Activated CD4-positive, alpha-beta T cell treated with anti-CD3 and anti-CD28 coated beads, Interleukin-2, amount 50 U/mL, for 48 hours (primary cell): ENCODE data around the gene SETDB1.
A peak's percentile ranks its signal among the peaks of the same experiment; 100 is the strongest.

ENCODE experiments used
- DNase-seq, 2 experiments: peaks; one replicate each; pipeline ENCODE4 v3.0.0-alpha.2; 2020

The SETDB1 gene

DNA sequence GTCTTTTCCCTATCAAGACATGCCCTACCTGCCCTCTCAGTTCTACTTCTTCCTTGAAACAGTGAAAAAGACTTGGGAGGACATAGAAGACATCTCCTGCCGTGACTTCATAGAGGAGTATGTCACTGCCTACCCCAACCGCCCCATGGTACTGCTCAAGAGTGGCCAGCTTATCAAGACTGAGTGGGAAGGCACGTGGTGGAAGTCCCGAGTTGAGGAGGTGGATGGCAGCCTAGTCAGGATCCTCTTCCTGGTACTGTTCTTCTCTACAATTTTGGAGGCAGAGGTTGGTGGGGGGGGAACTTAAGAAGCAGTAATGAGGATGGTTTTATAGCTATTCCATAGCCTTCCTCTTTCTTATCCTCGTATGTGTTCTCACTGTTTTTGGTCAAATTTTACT, 18.7 kb downstream of the SETDB1 start:
- DNase-seq, result no peak

DNA sequence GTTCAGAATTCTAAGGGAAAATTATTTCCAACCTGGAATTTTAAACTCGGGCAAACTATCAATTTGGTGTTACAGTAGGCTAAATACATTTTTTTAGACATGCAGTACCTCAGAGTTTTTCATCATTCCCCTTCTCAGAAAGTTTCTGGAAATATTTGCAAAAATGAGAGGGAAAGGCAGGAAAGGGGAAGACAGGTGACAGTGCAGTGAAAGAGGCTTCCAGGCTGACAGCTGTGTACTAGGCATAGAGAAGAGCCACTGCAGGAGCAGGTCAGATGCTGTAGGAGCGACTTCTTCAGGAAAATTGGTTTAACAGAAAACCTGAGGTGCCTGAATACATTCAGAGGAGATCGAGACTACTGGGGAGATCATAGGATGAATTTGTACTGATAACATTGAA, 28.5 kb downstream of the SETDB1 start:
- DNase-seq, result no peak

DNA sequence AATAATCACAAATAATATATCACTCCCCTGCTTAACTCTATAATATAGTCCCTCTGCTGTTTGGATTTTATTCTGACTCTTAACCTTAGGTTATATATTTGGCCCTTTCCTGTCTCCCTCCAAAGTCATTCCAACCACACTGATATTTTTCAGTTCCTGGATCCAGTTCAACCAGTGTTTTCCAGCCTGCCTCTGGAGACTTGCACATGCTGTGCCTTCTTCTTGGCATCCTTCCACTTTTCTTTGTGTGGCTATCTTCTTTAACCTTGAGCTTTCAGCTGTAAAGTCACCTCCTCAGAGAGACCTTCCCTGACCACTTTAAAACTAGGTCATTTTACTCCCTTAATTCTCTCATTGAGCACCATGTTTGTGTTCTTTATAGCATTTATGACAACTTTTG, 29.1 kb downstream of the SETDB1 start:
- DNase-seq, result no peak

DNA sequence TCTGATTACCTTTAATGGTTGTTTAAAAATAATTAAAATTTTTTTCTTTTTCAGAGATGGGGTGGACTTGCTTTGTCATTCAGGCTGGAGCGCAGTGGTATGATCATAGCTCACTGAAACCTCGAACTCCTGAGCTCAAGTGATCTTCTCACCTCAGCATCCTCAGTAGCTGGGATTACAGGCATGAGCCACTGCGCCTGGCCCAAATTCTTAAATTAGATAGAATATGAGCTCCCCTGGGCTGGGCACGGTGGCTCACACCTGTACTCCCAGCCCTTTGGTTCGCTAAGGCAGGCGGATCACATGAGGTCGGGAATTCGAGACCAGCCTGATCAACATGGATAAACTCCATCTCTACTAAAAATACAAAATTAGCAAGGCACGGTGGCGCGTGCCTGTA, 31.5 kb downstream of the SETDB1 start:
- no peak for DNase-seq

DNA sequence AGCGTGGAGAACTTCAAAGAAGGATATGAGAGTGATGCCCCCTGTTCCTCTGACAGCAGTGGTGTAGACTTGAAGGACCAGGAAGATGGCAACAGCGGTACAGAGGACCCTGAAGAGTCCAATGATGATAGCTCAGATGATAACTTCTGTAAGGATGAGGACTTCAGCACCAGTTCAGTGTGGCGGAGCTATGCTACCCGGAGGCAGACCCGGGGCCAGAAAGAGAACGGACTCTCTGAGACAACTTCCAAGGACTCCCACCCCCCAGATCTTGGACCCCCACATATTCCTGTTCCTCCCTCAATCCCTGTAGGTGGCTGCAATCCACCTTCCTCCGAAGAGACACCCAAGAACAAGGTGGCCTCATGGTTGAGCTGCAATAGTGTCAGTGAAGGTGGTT, 34.5 kb downstream of the SETDB1 start:
- no peak for DNase-seq

DNA sequence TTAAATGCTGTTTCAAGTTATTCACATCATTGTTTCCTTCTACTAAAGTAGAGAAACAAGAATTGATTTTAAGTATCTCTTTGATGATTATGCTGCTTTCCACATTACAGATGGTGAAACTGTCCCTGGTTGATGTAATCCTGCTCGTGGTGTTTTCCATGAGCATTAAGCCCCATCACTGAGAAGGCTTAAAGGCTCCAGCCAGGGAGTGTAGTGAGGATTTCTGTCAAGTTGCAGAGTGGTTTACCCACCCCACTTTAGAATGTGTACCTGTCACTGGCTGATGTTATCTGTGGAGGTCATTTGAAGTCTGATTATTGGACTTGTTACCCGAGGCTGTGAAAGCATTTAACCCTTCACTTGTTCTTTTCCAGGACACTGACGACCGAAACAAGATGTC, 35.6 kb downstream of the SETDB1 start:
- DNase-seq, result no peak

DNA sequence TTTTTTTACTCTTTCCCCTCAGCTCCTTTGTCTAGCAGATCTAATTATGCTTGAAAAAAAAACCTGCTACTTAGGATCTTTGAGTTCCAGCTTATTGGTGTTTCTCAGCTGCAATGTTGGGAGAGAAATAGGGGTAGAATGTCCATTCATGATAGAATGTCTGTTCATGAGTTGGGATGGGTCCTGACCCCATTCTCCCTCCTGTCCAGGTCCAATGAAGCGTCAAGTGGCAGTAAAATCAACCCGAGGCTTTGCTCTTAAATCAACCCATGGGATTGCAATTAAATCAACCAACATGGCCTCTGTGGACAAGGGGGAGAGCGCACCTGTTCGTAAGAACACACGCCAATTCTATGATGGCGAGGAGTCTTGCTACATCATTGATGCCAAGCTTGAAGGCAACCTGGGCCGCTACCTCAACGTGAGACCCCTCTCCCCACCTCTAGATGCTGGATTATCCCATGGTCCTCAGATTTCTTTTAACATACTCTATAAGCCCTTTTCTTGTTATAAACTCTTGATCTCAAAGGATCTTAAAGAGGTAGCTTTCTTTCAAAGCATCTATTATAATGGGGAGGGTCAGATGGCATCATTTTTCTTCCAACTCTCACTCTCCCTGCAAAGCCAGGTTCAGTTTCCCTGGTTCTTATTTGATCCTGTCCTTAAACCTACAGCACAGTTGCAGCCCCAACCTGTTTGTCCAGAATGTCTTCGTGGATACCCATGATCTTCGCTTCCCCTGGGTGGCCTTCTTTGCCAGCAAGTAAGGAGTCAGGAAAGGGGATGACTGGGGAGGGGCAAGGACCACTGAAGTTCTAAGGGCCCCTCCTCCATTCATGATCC, 37.4 kb downstream of the SETDB1 start:
- no peak for DNase-seq

DNA sequence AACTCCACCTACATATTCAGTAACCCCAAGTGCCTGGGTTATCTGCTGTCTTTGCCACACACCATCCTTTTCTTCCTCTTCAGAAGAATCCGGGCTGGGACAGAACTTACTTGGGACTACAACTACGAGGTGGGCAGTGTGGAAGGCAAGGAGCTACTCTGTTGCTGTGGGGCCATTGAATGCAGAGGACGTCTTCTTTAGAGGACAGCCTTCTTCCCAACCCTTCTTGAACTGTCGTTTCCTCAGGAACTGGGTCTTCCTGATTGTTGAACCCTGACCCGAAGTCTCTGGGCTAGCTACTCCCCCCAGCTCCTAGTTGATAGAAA, 38.0 kb downstream of the SETDB1 start:
- DNase-seq, result no peak

DNA sequence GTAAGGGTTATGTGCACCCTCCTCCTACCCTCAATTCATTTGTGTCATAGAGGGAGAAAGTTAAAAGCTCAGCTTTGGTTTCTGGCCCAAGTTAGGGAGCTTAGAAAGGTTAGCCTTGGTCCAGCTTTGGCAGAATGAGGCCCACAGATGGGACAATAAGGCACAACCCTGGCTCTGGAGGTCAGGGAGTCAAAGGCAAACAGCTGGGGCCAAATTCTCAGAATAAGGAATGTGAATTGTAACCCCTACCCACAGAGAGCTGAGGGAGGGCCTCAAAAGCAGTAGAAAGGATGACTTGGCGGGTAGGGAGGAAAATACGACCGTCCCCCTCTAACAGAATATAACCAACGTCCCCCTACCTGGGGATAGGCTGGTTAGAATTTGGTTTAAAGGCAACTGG, 39.4 kb downstream of the SETDB1 start:
- no peak for DNase-seq

DNA sequence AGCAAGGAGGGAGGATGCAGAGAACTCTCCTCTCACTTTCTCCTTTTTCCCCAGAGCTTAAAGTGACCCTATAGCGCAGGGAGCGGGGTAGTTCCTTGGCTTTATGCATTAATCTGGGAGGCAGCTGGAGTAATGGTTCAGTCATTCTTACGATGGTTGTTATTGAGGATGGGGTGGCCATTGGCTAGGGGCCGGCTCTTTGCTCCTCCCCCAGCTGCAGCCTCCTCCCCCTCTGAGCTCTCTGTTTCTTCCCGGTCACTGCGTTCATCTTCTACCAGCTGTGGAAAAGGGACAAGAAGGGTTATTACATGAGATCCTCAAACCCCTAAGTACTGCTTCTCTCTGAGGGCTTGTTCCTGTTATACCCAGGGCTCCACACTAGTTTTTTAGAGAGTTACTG, 39.8 kb downstream of the SETDB1 start:
- no peak for DNase-seq

DNA sequence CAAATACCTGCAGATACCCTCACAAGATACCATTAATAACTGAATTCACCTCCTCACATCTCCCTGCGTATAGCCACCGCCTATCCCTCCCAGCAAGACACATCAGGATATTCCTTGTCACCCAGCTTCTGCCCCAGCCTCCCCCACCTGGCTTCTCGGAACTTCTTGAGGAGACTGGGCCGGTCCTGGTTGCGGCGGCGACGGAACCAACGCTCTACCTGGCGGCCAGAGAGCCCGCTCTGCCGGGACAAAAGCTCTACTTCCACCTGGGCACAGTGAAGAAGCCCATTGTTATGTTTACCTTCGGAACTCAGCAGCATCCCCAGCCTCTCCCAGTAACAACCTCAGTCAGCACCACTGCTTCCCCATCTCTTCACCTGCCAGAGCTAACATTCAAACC, 41.8 kb downstream of the SETDB1 start:
- DNase-seq, result no peak

DNA sequence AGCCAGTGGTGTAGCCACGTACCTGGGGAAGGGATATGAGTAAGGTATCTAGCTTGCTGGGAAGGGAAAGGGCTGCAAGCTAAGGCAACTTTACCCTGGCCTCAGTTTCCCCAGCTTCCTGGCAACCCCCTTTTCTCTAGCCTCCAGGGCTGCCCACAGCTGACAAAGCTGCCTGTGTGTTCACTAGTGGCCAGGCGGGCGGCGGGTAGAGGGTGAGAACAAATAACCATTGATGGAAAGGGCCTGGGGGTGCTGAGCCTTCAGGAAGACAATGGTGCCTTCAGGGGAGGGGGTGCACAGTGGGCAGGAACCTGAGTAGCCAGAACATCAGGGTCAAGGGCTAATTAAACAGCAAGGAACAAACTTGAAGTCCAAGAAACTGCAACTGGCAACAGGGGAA, 42.3 kb downstream of the SETDB1 start:
- DNase-seq, result no peak

DNA sequence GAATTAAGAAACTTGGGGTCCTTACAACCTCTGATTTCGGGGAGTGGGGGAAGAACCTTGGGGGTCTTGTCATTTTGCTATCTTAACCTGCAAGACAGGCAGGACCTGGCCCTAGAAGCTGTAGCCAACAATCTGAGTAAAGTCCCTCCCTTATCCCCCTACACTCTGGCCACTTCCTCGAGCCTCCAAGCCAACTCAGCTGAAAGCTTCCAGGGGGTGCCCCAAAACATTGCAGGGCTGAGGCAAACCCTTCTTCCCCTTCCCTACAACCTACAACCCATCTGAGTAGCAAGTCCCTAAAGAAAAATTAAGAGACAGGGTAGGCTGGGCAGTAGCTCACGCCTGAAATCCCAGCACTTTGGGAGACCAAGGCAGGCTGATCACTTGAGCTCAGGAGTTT, 43.5 kb downstream of the SETDB1 start:
- DNase-seq, result no peak

DNA sequence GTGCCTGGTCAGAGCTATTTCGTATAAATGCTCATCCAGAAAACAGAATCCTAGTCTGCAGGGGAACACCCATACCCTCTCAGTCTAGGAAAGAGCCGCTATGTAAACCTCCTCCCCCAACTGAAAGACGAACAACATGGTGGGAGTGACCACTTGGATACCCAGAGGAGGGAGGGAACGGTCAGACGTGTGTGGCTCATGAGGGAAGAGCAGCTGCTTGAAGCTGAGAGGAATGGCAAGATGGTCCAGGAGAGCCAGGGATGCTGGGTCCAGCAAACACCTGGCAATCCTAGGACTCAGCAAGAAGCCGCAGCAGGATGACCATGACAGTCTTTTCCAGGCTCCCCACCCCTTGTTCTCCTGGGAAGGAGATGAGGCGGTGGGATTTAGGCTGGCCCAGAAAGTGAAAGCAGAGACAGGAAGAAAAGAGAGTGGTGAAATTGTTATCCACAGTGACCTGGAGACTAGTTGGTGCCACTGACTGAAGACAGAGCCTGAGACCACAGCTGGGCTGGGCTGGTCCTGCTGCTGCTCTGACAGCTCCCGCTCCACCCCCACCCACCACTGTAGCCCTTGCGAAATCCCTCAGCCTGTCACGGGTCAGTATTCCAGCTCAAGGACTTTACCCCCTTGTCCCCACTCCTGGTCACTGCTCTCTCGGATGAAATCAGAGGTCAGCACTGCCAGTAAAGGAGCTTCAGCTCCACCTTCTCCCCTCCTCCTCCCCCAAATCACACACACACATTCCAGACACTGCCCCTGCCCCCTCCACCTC, 44.8 kb downstream of the SETDB1 start:
- DNase-seq, result no peak

DNA sequence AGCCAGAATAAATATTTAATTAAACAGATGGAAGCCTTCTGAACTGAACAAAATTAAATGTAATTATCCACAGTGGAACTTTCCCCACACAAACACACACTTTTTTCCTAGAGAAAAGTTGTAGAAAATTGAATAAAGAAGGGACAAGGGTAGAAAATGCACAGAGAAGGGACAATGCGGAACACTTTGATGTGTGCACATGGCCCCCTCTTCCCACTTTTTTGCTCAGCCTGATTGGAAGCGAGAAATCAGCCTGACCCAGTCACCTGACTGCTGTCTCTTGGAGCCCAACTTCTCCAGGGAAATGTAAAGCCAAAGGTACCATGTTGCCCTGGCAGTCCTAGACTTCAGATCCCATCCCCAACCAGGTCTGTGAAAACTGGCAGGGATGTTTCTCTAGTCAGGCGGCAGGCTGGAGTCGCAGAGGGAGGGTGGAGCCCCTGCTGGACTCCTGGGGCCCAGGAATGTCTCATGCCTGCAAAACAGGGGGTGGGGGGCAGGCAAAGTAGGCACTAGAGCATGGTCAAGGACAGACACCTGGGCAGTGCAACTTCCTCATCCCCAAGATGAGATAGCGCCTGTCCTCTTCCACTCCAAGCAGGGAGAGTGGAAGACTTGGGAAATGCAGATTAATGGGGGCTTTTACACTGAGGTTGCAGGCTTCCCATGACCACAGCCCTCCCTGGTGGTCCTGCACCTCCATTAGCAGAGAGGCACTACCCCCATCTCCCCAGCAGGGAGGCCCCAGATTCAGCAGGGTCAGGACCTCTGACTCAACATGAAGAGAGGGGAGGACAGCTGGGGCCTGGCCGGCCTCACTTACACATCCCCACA, 45.6 kb downstream of the SETDB1 start:
- no peak for DNase-seq

DNA sequence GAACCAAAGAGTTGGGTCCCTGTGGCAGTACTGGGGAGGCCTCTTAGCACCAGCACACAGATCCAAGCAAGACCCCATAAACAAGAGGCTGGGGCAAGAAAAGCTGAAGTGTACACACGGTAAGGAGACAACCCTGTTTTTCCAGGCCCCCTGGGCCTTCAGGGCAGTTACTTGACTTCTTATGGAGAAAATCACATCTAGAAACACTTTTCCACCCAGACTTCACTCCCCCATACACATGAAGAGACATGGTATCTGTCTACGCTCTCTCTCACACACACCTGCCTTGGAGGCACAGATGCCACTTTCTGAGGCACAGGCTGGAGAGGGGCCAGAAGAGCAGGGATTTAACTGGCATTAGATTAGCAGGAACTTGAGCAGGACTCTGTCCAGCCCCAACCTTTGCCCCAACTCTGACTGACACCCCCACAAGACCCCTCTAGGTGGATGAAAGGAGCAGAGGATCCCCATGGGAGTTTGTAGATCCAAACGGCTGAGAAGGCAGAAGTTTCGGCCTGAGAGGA, 46.3 kb downstream of the SETDB1 start:
- no peak for DNase-seq

DNA sequence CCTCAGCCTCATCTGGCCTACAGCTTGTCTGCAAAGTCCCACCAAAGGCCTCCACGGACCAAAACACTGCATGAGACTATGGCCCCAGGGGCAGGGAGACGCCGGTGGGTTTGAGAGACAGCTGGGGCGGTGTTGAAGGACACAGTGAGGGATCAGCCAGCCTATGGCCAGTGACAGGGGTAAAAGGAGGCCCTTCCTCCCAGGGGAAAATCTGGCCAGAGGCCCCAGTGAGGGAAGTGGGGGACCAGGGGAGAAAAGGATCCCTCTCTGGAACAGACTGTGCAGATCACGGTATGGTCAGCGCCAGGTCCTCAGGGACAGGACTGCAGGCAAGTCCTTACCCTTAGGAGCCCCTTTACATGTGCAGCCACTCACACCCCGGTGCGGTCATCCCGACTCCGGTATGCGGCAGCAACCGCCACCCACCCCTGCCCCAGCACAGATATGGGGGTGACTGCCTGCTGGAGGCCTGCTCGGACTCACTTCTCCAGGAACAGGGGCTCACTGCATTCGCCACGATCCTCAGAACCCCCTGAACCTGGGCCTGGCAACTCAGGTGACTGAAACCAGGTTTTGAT, 47.2 kb downstream of the SETDB1 start:
- DNase-seq, result peak; percentile 36 to 38

DNA sequence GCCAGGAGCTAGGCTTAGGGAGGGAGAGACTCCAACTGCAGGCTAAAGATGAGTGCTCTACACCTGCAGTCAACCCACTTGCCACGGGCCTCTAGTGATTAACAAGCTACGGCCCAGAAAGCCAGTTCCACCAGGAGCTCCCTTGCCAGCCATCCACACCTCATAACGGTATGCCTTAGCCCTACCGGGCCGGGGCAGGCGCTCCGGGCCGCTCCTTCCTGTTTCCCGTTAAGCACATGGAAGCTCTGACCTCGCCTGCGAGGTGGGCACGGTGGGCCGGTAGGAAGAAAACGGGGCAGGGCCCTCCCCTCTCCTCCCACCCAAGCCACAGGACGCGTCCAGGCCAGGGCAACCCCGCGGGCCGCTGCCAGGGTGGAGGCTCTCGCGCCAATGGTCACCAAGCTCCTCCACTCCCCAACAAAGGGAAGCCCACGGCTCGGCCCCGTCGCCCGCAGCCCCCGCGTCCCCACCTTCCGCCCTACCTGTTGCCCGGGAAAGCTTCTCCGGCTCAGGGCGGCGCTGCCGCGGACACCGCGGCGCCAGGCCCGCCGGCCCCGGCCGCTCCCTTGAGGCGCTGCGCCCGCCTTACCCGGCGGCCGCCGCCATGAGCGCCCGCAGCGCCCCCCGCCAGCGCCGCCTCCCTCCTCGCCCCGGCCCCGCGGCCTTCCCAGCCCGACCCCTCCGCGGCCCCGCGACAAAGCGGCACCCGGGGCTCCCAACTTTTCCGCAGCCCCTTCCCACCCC, 47.8 kb downstream of the SETDB1 start:
- peak; percentile 49 to 56 for DNase-seq

DNA sequence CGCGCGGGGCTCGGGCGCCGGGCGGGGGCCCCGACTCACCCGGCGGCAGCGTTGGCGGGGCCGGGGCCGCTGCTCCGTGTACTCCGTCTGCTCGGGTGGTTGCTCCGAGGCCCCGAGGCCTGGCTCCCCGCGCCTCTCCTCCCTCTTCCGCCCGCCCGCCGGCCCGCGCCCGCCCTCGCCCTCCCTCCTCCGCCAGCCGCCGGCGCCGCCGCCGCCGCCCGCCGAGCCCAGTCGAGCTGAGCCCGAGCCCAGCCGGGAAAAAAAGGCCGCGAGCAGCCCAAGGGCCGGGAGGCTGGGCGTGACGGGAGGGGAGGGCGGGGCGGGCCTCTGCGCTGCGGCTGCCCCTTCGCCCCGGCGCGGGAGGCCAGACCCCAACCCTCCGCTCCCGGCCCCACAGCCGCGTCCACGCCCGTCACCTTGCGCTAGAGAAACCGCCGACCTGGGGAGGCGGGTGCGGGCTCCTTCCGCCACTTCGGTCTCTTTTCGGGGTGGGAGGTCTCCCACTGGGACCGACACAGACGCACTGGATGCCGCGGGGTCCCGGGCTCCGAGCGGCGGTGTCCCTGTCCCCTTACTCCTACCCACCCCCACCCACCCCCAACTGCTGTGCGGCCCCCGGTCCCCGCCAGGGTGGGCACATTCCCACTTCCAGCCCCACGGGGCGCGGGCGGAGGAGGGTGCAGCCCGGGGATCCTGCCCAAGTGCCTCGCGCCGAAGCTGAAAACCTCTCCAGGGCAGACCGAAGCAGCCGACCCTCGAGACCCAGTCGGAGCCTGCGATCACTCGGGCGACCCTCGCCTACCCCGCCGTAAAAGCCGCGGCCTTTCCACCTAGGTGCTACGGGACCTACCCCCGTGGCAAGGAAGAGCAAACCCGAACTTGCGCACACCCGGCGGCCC, 48.7 kb downstream of the SETDB1 start, which contains the start of gene CERS2:
CERS2 (minus strand) TSS at position 256 of the 899 bp plus-strand sequence. CDS start 5,745 bp downstream, outside the sequence.
- peak; percentile 64 to 67 for DNase-seq

DNA sequence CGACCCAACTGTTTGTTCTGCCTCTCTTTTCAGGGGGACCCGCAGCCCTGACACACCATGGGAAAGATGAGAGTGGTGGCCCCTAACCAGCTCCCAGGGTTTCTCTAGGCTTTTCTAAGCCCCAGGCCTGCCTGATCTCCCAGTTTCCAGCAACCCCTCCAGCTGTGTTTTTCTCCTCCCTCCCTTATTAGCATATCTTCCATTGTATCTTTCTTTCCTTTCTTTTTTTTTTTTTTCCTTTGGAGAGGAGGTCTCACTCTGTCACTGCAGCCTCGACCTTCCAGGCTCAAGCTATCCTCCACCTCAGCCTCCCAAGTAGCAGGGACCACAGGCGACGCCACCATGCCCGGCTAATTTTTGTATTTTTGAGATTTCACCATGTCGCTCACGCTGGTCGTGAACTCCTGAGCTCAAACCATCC, 50.2 kb downstream of the SETDB1 start:
- DNase-seq, result no peak
